GM12801 (cell line): Measurements from ENCODE around the gene FBXL20.

Experiments used
- CTCF ChIP-seq: IDR thresholded peaks from one replicate; pipeline ENCODE4 v1.5.1; 2011; ENCODE audit warnings: control low read depth; ENCODE audit not compliant: insufficient read length; ENCODE audit errors: extremely low read depth

The FBXL20 gene

GRCh38 chr17:39229274-39229913 is 172.0 kb downstream of the FBXL20 start:
- no peak for TF ChIP-seq CTCF

GRCh38 chr17:39227364-39227919 is 174.0 kb downstream of the FBXL20 start:
- TF ChIP-seq CTCF = no peak

GRCh38 chr17:39225959-39226683 is 175.3 kb downstream of the FBXL20 start:
- no peak for TF ChIP-seq CTCF

GRCh38 chr17:39225308-39225958 is 176.0 kb downstream of the FBXL20 start, which contains the start of gene STAC2:
STAC2 (minus strand) TSS chr17:39225945; CDS start chr17:39225502, 443 bp downstream.
- TF ChIP-seq CTCF = no peak

GRCh38 chr17:39224778-39225307 is 176.6 kb downstream of the FBXL20 start:
- TF ChIP-seq CTCF = no peak

- TF ChIP-seq CTCF = no peak
Measured at GRCh38 chr17:39223907-39224777, 177.3 kb downstream of the FBXL20 start.
